IMR-90 (cell line): ENCODE data around the gene TRA2A. TPM values are rescaled to one million over a fixed set of nuclear protein-coding genes. Genes with fewer than 3 reads are reported as not detected.

Source experiments
- ATAC-seq: fragments of 200-7000 bp; cut with Tn5 transposase; 2 replicates; pipeline ENCODE4 v1.9.1; 2020; ENCODE audit warnings: low read depth, mild to moderate bottlenecking, moderate library complexity
- BruUV-seq: library from RNA; stranded (reverse); fragments of 400-500 nt; replicated peaks from 2 replicates; lab custom pipeline; 2021; lab: Mats Ljungman, UMichigan
- CTCF ChIA-PET: fragments of 300-600 bp; formaldehyde crosslinking; extraction: SDS; loops from one replicate; lab custom pipeline; 2021; ENCODE audit warnings: antibody characterized with exemption; lab: Yijun Ruan, JAX
- POLR2A ChIA-PET: fragments of 300-600 bp; sonication (Branson Sonifier 250); formaldehyde crosslinking; loops from one replicate; lab custom pipeline; 2022; ENCODE audit warnings: antibody characterized with exemption; ENCODE audit not compliant: unreplicated experiment; lab: Charles Lee
- DNase-seq: peaks from one replicate; pipeline ENCODE4 v3.0.0; 2013
- H2AFZ ChIP-seq: replicated peaks from 2 replicates; pipeline ENCODE3; 2013; ENCODE audit warnings: low read length, mild to moderate bottlenecking; ENCODE audit not compliant: poor library complexity
- H2AK5ac ChIP-seq: 2 replicates; pipeline ENCODE4 v1.6.1; 2013; ENCODE audit warnings: low read depth, low read length, inconsistent platforms
- H2AK9ac ChIP-seq: replicated peaks from 2 replicates; pipeline ENCODE3; 2013; ENCODE audit warnings: mild to moderate bottlenecking, low read depth, low read length, moderate library complexity; ENCODE audit not compliant: poor library complexity
- H2BK120ac ChIP-seq: 2 replicates; pipeline ENCODE4 v1.6.1; 2013; ENCODE audit warnings: low read depth, low read length, inconsistent platforms
- H2BK15ac ChIP-seq: 3 replicates; pipeline ENCODE4 v1.6.1; 2013; ENCODE audit warnings: low read depth, low read length, inconsistent platforms
- H2BK20ac ChIP-seq: 2 replicates; pipeline ENCODE4 v1.6.1; 2013; ENCODE audit warnings: low read depth, mild to moderate bottlenecking, inconsistent platforms, low read length, moderate library complexity
- H2BK5ac ChIP-seq: 2 replicates; pipeline ENCODE4 v1.6.1; 2013; ENCODE audit warnings: mild to moderate bottlenecking, low read depth, low read length, inconsistent platforms; ENCODE audit not compliant: poor library complexity, severe bottlenecking
- H3K14ac ChIP-seq: replicated peaks from 2 replicates; pipeline ENCODE4 v1.6.1; 2013; ENCODE audit warnings: low read depth, low read length, inconsistent platforms
- H3K18ac ChIP-seq: 2 replicates; pipeline ENCODE4 v1.6.1; 2013; ENCODE audit warnings: low read depth, low read length, control low read depth
- H3K23ac ChIP-seq: 2 replicates; pipeline ENCODE4 v1.6.1; 2013; ENCODE audit warnings: low read depth, low read length, inconsistent platforms
- H3K27ac ChIP-seq: 2 replicates; pipeline ENCODE4 v1.5.1; 2013; ENCODE audit warnings: mild to moderate bottlenecking, control low read depth, low read length; ENCODE audit not compliant: insufficient read depth
- H3K27me3 ChIP-seq: 2 replicates; pipeline ENCODE4 v1.6.1; 2013; ENCODE audit warnings: low read length; ENCODE audit not compliant: control insufficient read depth, insufficient read depth
- H3K36me3 ChIP-seq: 2 replicates; pipeline ENCODE4 v1.6.1; 2013; ENCODE audit warnings: low read length, mixed read lengths; ENCODE audit not compliant: control insufficient read depth, insufficient read depth
- H3K4ac ChIP-seq: 2 replicates; pipeline ENCODE4 v1.6.1; 2013; ENCODE audit warnings: low read depth, low read length, inconsistent platforms
- H3K4me1 ChIP-seq: 2 replicates; pipeline ENCODE4 v1.6.1; 2013; ENCODE audit warnings: low read length, mixed read lengths; ENCODE audit not compliant: control insufficient read depth, insufficient read depth
- H3K4me2 ChIP-seq: 2 replicates; pipeline ENCODE4 v1.6.1; 2013; ENCODE audit warnings: low read depth, mild to moderate bottlenecking, control low read depth, low read length, moderate library complexity
- H3K4me3 ChIP-seq: 2 replicates; pipeline ENCODE4 v1.5.1; 2013; ENCODE audit warnings: low read depth, mild to moderate bottlenecking, control low read depth, low read length, moderate library complexity; ENCODE audit not compliant: insufficient read depth
- H3K56ac ChIP-seq: 2 replicates; pipeline ENCODE4 v1.6.1; 2013; ENCODE audit warnings: low read length, inconsistent platforms; ENCODE audit not compliant: insufficient read depth; ENCODE audit errors: extremely low read depth
- H3K79me1 ChIP-seq, 2 experiments: 2 replicates each; pipeline ENCODE4 v1.6.1; 2013; ENCODE audit warnings: low read length in 2 of 2, inconsistent platforms in 1 of 2, low read depth in 1 of 2
- H3K9ac ChIP-seq: 2 replicates; pipeline ENCODE4 v1.6.1; 2013; ENCODE audit warnings: low read depth, low read length, control low read depth
- H3K9me1 ChIP-seq: 2 replicates; pipeline ENCODE4 v1.6.1; 2013; ENCODE audit warnings: low read length, inconsistent platforms; ENCODE audit not compliant: insufficient read depth
- H3K9me3 ChIP-seq: 2 replicates; pipeline ENCODE4 v1.6.1; 2013; ENCODE audit warnings: low read length; ENCODE audit not compliant: control insufficient read depth, insufficient read depth
- H4K20me1 ChIP-seq: 2 replicates; pipeline ENCODE4 v1.6.1; 2013; ENCODE audit warnings: low read length, inconsistent platforms; ENCODE audit not compliant: insufficient read depth
- H4K5ac ChIP-seq: 2 replicates; pipeline ENCODE4 v1.6.1; 2013; ENCODE audit warnings: mild to moderate bottlenecking, low read depth, low read length, control low read depth
- H4K8ac ChIP-seq, 2 experiments: 2 replicates each; pipeline ENCODE4 v1.6.1; 2013; ENCODE audit warnings: low read depth in 2 of 2, low read length in 2 of 2, control low read depth in 1 of 2, inconsistent platforms in 1 of 2
- H4K91ac ChIP-seq: 2 replicates; pipeline ENCODE4 v1.6.1; 2013; ENCODE audit warnings: low read depth, low read length, inconsistent platforms; ENCODE audit not compliant: insufficient read depth
- BHLHE40 ChIP-seq: fragments of 150-350 bp; IDR thresholded peaks from 2 replicates; pipeline ENCODE4 v1.6.1; 2016; ENCODE audit warnings: mild to moderate bottlenecking, low read depth, low read length
- CEBPB ChIP-seq: IDR thresholded peaks from 2 replicates; pipeline ENCODE4 v1.6.1; 2012; ENCODE audit warnings: low read depth, low read length, improper control_type of control experiment
- CHD1 ChIP-seq: IDR thresholded peaks from 2 replicates; pipeline ENCODE4 v1.6.1; 2012; ENCODE audit warnings: low read depth, low read length, improper control_type of control experiment
- CTCF ChIP-seq: conservative IDR thresholded peaks from 2 replicates; pipeline ENCODE4 v1.5.1; 2012; ENCODE audit warnings: mild to moderate bottlenecking, low read depth, low read length, improper control_type of control experiment
- ELK1 ChIP-seq: fragments of 150-350 bp; IDR thresholded peaks from 2 replicates; pipeline ENCODE4 v1.6.1; 2016; ENCODE audit warnings: low read depth, mild to moderate bottlenecking, low read length, moderate library complexity, borderline replicate concordance
- FOS ChIP-seq: fragments of 150-350 bp; IDR thresholded peaks from 2 replicates; pipeline ENCODE4 v1.6.1; 2016; ENCODE audit warnings: low read depth, low read length
- MAFK ChIP-seq: IDR thresholded peaks from 2 replicates; pipeline ENCODE4 v1.6.1; 2012; ENCODE audit warnings: low read depth, low read length, improper control_type of control experiment
- MAZ ChIP-seq: IDR thresholded peaks from 2 replicates; pipeline ENCODE4 v1.6.1; 2012; ENCODE audit warnings: low read depth, mild to moderate bottlenecking, low read length, improper control_type of control experiment, moderate library complexity, borderline replicate concordance
- MXI1 ChIP-seq: IDR thresholded peaks from 2 replicates; pipeline ENCODE4 v1.6.1; 2012; ENCODE audit warnings: low read depth, mild to moderate bottlenecking, low read length, moderate library complexity, borderline replicate concordance
- NFE2L2 ChIP-seq: fragments of 150-350 bp; IDR thresholded peaks from 2 replicates; pipeline ENCODE4 v1.6.1; 2016; ENCODE audit warnings: low read depth, mild to moderate bottlenecking, low read length
- POLR2A ChIP-seq: IDR thresholded peaks from 2 replicates; pipeline ENCODE4 v1.6.1; 2012; ENCODE audit warnings: mild to moderate bottlenecking, low read depth, low read length
- RAD21 ChIP-seq: IDR thresholded peaks from 2 replicates; pipeline ENCODE4 v1.6.1; 2012; ENCODE audit warnings: low read length, improper control_type of control experiment
- RCOR1 ChIP-seq: IDR thresholded peaks from 2 replicates; pipeline ENCODE4 v1.6.1; 2012; ENCODE audit warnings: mild to moderate bottlenecking, low read length, improper control_type of control experiment; ENCODE audit not compliant: insufficient replicate concordance
- RFX5 ChIP-seq: IDR thresholded peaks from 2 replicates; pipeline ENCODE4 v1.8.0; 2012; ENCODE audit warnings: low read depth, mild to moderate bottlenecking, low read length, moderate library complexity
- SMC3 ChIP-seq: fragments of 150-350 bp; IDR thresholded peaks from 2 replicates; pipeline ENCODE4 v1.6.1; 2016; ENCODE audit warnings: low read depth, mild to moderate bottlenecking, antibody characterized with exemption, low read length, moderate library complexity
- USF2 ChIP-seq: fragments of 150-350 bp; IDR thresholded peaks from 2 replicates; pipeline ENCODE4 v1.6.1; 2017; ENCODE audit warnings: mild to moderate bottlenecking, antibody characterized with exemption, low read length, low read depth
- whole genome bisulfite sequencing, 2 experiments: methylation state at CpG; one replicate each; pipeline versions ENCODE4 v1.1.5 to v1.1.7; 2013; ENCODE audit warnings: missing lambda C conversion rate in 2 of 2; ENCODE audit not compliant: insufficient read length in 1 of 2; ENCODE audit errors: extremely low coverage in 2 of 2; 5-methylcytosine and 5-hydroxymethylcytosine counted together
- dilution Hi-C: fragments of 300-500 bp; cut with HindIII; formaldehyde crosslinking; loops from one replicate; pipeline ENCODE4 v1.14.3; 2018; ENCODE audit warnings: low sequenced_read_pairs; ENCODE audit not compliant: unreplicated experiment
- in situ Hi-C: fragments of 300-500 bp; cut with MboI; formaldehyde crosslinking; loops from 3 replicates; pipeline ENCODE4 v1.14.3; 2019; ENCODE audit warnings: low sequenced_read_pairs, inconsistent platforms, mixed read lengths
- intact Hi-C: fragments of 100-400 bp; cut with micrococcal nuclease; formaldehyde crosslinking; loops from 2 replicates; pipeline ENCODE4 v1.10.0; 2022
- polyA plus RNA-seq, 3 experiments: library from polyadenylated mRNA; depleted of rRNA; stranded (reverse); fragments of >200 nt; gene quantifications; 2 replicates each; pipeline ENCODE4 v1.2.3, GENCODE V29; 2012; ENCODE audit warnings: low replicate concordance in 1 of 3
- total RNA-seq: library from RNA; depleted of rRNA; stranded (reverse); fragments of >200 nt; gene quantifications from 2 replicates; pipeline ENCODE4 v1.2.3, GENCODE V29; 2012

The TRA2A gene
- total and polyA plus RNA-seq, 2 of the 4 experiments (the other 2 are of a cell fraction): 44.3 to 77.3 TPM

- H3K27ac ChIP-seq: no peak overlapping the region
- ATAC-seq (no peak), DNase-seq (no peak)
- H3K27me3 ChIP-seq: no peaks in the 10 kb centered on the region
- no peak overlapping the region for H3K4me3 ChIP-seq
- no peak overlapping the region for H3K18ac ChIP-seq
- no TSS peak for BruUV-seq
- POLR2A ChIA-PET: no interaction called here
- H4K91ac ChIP-seq: no peak overlapping the region
- no peak overlapping the region for H2AK9ac ChIP-seq
- CTCF ChIA-PET: interaction anchor here (1.2 kb wide), 1 partner anchor 66 kb away, joined by 3 read pairs; no protein-coding TSS in a partner anchor
- peaks cover 3% of the 10 kb centered on the region for H3K4me1 ChIP-seq
- H3K36me3 ChIP-seq: no peaks in the 10 kb centered on the region
- no peak overlapping the region for H3K4ac ChIP-seq
- no peak overlapping the region for H3K14ac ChIP-seq
- peak overlapping the region; percentile 35; the same call in 1 of the 2 replicates for H3K23ac ChIP-seq
- in situ Hi-C loops: loop anchor here (25.0 kb wide), 1 partner anchor 1583 kb away; no protein-coding TSS in a partner anchor
- TF ChIP-seq BHLHE40: no peak
- no peak for TF ChIP-seq CEBPB
- TF ChIP-seq ELK1: no peak
- TF ChIP-seq NFE2L2: no peak
- no peak for TF ChIP-seq MXI1
- TF ChIP-seq RAD21: no peak
- no peak for TF ChIP-seq USF2
- TF ChIP-seq RCOR1: no peak
- TF ChIP-seq SMC3: no peak
- TF ChIP-seq CTCF: no peak
- TF ChIP-seq RFX5: no peak
- TF ChIP-seq MAFK: no peak
- no peak for TF ChIP-seq CHD1
- TF ChIP-seq FOS: no peak
- no peak for TF ChIP-seq MAZ
- no peak for TF ChIP-seq POLR2A
- H2AK5ac ChIP-seq: no peak overlapping the region
- H2BK5ac ChIP-seq: no peak overlapping the region
- dilution Hi-C loops: no loop called here
- intact Hi-C loops: no loop called here
- peak overlapping the region; percentile 36; the same call in 1 of the 2 replicates for H3K4me2 ChIP-seq
- peaks cover 0 to 6% of the 10 kb centered on the region in 2 experiments; a peak in 1 of 4 replicates for H3K79me1 ChIP-seq
- H4K5ac ChIP-seq: no peak overlapping the region
- peaks cover 72% of the 10 kb centered on the region for H4K20me1 ChIP-seq
- no peak overlapping the region for H2BK15ac ChIP-seq
- no peak overlapping the region for H4K8ac ChIP-seq
- no peak overlapping the region for H2AFZ ChIP-seq
- H3K9ac ChIP-seq: no peak overlapping the region
- 91% methylated on average over 4 of the region's 18 CpGs; no CpG with 5 or more reads in 1 of the 2 experiments for WGBS, 2 experiments
- no peak overlapping the region for H2BK120ac ChIP-seq
- no peaks in the 10 kb centered on the region for H3K9me3 ChIP-seq
- H3K56ac ChIP-seq: no peak overlapping the region
- no peaks in the 10 kb centered on the region for H3K9me1 ChIP-seq
- H2BK20ac ChIP-seq: no peak overlapping the region
Measured at GRCh38 chr7:23529262-23529859, 2.4 kb downstream of the TRA2A start.
